Measurements from ENCODE around the gene TEKT5.

GRCh38 chr16:10587622-10588021 lies 107.1 kb downstream of the TEKT5 start:
- TF ChIP-seq, protein P1, sequence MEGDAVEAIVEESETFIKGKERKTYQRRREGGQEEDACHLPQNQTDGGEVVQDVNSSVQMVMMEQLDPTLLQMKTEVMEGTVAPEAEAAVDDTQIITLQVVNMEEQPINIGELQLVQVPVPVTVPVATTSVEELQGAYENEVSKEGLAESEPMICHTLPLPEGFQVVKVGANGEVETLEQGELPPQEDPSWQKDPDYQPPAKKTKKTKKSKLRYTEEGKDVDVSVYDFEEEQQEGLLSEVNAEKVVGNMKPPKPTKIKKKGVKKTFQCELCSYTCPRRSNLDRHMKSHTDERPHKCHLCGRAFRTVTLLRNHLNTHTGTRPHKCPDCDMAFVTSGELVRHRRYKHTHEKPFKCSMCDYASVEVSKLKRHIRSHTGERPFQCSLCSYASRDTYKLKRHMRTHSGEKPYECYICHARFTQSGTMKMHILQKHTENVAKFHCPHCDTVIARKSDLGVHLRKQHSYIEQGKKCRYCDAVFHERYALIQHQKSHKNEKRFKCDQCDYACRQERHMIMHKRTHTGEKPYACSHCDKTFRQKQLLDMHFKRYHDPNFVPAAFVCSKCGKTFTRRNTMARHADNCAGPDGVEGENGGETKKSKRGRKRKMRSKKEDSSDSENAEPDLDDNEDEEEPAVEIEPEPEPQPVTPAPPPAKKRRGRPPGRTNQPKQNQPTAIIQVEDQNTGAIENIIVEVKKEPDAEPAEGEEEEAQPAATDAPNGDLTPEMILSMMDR (IDR thresholded peaks at IDR 0.05) = no peak
- TF ChIP-seq POLR2A (IDR thresholded peaks at IDR 0.05) = no peak
